Measurements from ENCODE around the gene NELL1.
"Not testable (repeated sequence)": the region's sequence is repeated elsewhere in the genome, so short reads cannot be mapped to it uniquely, and the experiment has no call there.

Gene NELL1

DNA sequence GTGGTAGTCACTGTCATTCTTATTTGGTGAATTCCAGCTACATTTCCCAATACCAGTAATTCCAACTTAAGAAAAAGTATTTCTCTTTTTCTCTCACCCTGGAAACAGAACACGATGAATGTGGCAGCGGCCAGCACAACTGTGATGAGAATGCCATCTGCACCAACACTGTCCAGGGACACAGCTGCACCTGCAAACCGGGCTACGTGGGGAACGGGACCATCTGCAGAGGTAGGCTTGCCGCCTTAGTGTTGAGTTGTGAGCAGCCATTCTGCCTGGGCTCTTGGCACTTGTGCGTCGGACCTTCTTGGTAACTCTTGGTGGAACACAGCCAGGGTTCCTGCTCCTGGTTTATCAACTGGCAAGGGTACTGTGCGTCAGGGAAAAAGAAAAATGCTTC lies 559.8 kb downstream of the NELL1 start:
- no peaks in the 10 kb centered on the region for H3K27me3 ChIP-seq (ENCODE audit: control insufficient read depth in 1 of 2, insufficient read depth in 2 of 2, low read length in 2 of 2)
- H3K9ac ChIP-seq (ENCODE audit: low read length in 2 of 2) = no peak overlapping the region
- peaks cover 0 to 3% of the 10 kb centered on the region in 2 donors for H3K9me3 ChIP-seq (ENCODE audit: control insufficient read depth in 2 of 2, low read length in 2 of 2)
- no peaks in the 10 kb centered on the region for H3K36me3 ChIP-seq (ENCODE audit: control insufficient read depth in 2 of 2, insufficient read depth in 2 of 2, low read length in 2 of 2)
- no peaks in the 10 kb centered on the region for H3K4me1 ChIP-seq (ENCODE audit: control insufficient read depth, insufficient read depth, low read length)
- no peak overlapping the region for H3K4me3 ChIP-seq (ENCODE audit: low read length in 2 of 2)
- no peak overlapping the region for H3K27ac ChIP-seq (ENCODE audit: low read length)

DNA sequence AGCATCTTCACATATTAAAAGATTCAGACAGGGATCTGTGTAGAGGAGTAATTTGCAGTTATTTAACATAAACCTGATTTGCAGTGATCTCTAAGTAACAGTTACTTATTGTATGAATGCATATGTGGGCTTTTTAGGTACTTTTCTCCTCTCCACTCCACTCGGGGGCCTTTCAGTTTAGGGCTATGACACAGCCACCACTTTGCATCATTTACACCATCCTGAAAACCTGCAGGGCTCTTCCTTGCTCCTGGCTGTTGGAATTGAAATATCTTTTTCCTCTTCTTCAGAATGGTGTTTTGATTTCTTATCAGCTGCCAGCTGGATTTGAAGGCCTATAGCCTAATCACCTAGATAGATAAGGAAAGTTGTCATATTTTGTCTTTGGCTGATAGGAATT lies 580.8 kb downstream of the NELL1 start:
- Histone ChIP-seq H3K27ac (ENCODE audit: low read length) (no peak overlapping the region), H3K36me3 (ENCODE audit: control insufficient read depth in 2 of 2, insufficient read depth in 2 of 2, low read length in 2 of 2) (no peaks in the 10 kb centered on the region), H3K4me3 (ENCODE audit: low read length in 2 of 2) (no peak overlapping the region), H3K9me3 (ENCODE audit: control insufficient read depth in 2 of 2, low read length in 2 of 2) (no peaks in the 10 kb centered on the region), H3K27me3 (ENCODE audit: control insufficient read depth in 1 of 2, insufficient read depth in 2 of 2, low read length in 2 of 2) (no peaks in the 10 kb centered on the region), H3K9ac (ENCODE audit: low read length in 2 of 2) (no peak overlapping the region), H3K4me1 (ENCODE audit: control insufficient read depth, insufficient read depth, low read length) (no peaks in the 10 kb centered on the region)

DNA sequence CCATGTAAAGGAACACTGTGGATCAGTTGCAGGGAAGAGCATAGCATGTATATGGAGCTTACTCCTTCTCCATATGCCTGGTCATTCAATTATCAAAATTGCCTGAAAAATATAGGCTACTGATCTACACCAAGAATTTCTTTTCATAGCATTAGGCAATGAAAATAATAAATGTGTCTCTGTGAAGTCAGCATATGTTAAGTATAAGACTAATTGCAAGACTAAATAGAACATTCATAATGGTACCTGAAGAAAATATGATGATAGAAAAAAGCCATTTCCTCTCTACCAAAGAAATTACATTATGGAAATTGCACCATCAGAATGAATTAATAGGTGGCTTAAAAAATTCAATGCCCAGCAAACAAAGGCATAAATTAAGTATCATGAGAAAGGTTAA lies 584.7 kb downstream of the NELL1 start:
- Histone ChIP-seq H3K36me3 (ENCODE audit: control insufficient read depth in 2 of 2, insufficient read depth in 2 of 2, low read length in 2 of 2) (no peaks in the 10 kb centered on the region), H3K4me1 (ENCODE audit: control insufficient read depth, insufficient read depth, low read length) (no peaks in the 10 kb centered on the region), H3K27ac (ENCODE audit: low read length) (no peak overlapping the region), H3K9me3 (ENCODE audit: control insufficient read depth in 2 of 2, low read length in 2 of 2) (no peaks in the 10 kb centered on the region), H3K27me3 (ENCODE audit: control insufficient read depth in 1 of 2, insufficient read depth in 2 of 2, low read length in 2 of 2) (no peaks in the 10 kb centered on the region), H3K4me3 (ENCODE audit: low read length in 2 of 2) (no peak overlapping the region), H3K9ac (ENCODE audit: low read length in 2 of 2) (no peak overlapping the region)

DNA sequence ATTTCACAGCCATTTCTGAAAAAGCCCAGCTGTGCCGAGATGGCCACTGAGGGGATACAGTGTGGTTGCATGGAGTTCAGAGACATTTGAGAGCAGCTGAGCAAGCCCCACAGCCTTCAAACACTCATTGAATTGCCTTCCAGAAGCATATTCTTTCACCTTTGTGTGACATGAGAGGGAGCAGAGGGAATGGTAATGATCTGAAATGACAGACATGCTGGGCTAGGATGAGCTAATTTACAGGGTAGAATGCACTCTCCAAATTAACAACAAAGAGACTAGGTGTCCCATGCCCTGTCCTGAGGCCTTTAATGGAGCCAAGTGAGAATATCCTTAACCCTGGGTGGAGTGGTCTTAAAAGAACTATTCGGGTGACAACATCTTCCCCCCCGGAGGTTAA lies 585.4 kb downstream of the NELL1 start:
- Histone ChIP-seq H3K27me3 (ENCODE audit: control insufficient read depth in 1 of 2, insufficient read depth in 2 of 2, low read length in 2 of 2) (no peaks in the 10 kb centered on the region), H3K4me3 (ENCODE audit: low read length in 2 of 2) (no peak overlapping the region), H3K9me3 (ENCODE audit: control insufficient read depth in 2 of 2, low read length in 2 of 2) (no peaks in the 10 kb centered on the region), H3K27ac (ENCODE audit: low read length) (no peak overlapping the region), H3K4me1 (ENCODE audit: control insufficient read depth, insufficient read depth, low read length) (no peaks in the 10 kb centered on the region), H3K9ac (ENCODE audit: low read length in 2 of 2) (no peak overlapping the region), H3K36me3 (ENCODE audit: control insufficient read depth in 2 of 2, insufficient read depth in 2 of 2, low read length in 2 of 2) (no peaks in the 10 kb centered on the region)

DNA sequence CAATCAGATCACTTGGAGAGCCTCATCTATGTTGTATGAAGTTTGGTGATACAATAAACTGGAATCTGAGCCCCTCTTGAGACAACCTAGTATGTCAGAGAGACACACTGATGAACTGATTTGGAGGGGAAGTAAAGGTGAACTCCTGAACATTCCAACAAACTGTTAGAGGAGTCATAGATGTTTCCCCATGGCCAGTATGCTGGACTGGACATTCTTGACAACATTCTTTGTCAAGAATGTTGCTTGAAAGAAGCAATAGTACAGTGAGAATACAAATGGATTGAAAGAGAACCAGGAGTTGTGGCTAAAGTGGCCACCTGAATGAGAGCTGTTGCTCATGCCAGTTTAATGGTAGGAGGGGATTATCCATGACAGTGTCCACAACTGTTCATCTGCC lies 588.1 kb downstream of the NELL1 start:
- no peaks in the 10 kb centered on the region for H3K4me1 ChIP-seq (ENCODE audit: control insufficient read depth, insufficient read depth, low read length)
- H3K4me3 ChIP-seq (ENCODE audit: low read length in 2 of 2) = no peak overlapping the region
- H3K27me3 ChIP-seq (ENCODE audit: control insufficient read depth in 1 of 2, insufficient read depth in 2 of 2, low read length in 2 of 2) = no peaks in the 10 kb centered on the region
- no peak overlapping the region for H3K27ac ChIP-seq (ENCODE audit: low read length)
- H3K9me3 ChIP-seq (ENCODE audit: control insufficient read depth in 2 of 2, low read length in 2 of 2) = no peaks in the 10 kb centered on the region
- no peak overlapping the region for H3K9ac ChIP-seq (ENCODE audit: low read length in 2 of 2)
- no peaks in the 10 kb centered on the region for H3K36me3 ChIP-seq (ENCODE audit: control insufficient read depth in 2 of 2, insufficient read depth in 2 of 2, low read length in 2 of 2)

DNA sequence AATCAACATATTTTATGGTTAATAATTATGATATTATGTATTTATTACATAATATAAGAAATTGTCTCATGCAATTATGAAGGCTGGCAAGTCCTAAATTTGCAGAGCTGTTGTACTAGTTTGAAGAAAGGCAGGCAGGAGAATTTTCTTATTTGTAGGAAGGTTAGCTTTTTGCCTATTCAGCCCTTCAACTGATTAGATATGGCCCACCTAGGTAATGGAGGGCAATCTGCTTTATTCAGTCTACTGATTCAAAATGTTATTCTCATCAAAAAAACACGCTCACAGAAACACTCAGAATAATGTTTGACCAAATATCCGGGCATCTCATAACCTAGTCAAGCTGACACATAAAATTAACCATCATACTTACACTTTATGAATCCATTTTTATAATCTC lies 589.0 kb downstream of the NELL1 start:
- no peak overlapping the region for H3K9ac ChIP-seq (ENCODE audit: low read length in 2 of 2)
- H3K27ac ChIP-seq (ENCODE audit: low read length) = no peak overlapping the region
- H3K4me1 ChIP-seq (ENCODE audit: control insufficient read depth, insufficient read depth, low read length) = no peaks in the 10 kb centered on the region
- H3K36me3 ChIP-seq (ENCODE audit: control insufficient read depth in 2 of 2, insufficient read depth in 2 of 2, low read length in 2 of 2) = no peaks in the 10 kb centered on the region
- H3K27me3 ChIP-seq (ENCODE audit: control insufficient read depth in 1 of 2, insufficient read depth in 2 of 2, low read length in 2 of 2) = no peaks in the 10 kb centered on the region
- no peak overlapping the region for H3K4me3 ChIP-seq (ENCODE audit: low read length in 2 of 2)
- H3K9me3 ChIP-seq (ENCODE audit: control insufficient read depth in 2 of 2, low read length in 2 of 2) = no peaks in the 10 kb centered on the region

DNA sequence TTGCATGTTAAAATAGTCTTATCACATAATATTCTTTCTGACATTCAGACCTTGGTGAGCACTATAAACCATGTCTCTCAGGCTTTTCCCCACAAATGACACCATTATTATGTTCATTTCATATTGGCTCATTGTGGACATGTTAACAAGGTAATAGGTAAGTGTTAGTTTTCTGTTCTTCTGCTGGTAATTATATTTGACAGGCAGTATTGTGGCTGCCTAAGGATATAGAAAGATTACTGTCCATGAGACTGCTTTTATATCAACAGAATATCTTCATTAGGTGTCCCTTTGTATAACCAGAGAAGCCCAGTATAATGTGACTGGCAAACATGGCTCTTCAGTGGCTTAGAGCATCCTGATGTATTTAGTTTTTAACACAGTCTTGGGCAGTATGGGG lies 590.7 kb downstream of the NELL1 start:
- no peaks in the 10 kb centered on the region for H3K9me3 ChIP-seq (ENCODE audit: control insufficient read depth in 2 of 2, low read length in 2 of 2)
- H3K9ac ChIP-seq (ENCODE audit: low read length in 2 of 2) = no peak overlapping the region
- H3K27me3 ChIP-seq (ENCODE audit: control insufficient read depth in 1 of 2, insufficient read depth in 2 of 2, low read length in 2 of 2) = no peaks in the 10 kb centered on the region
- H3K4me1 ChIP-seq (ENCODE audit: control insufficient read depth, insufficient read depth, low read length) = no peaks in the 10 kb centered on the region
- H3K27ac ChIP-seq (ENCODE audit: low read length) = no peak overlapping the region
- no peaks in the 10 kb centered on the region for H3K36me3 ChIP-seq (ENCODE audit: control insufficient read depth in 2 of 2, insufficient read depth in 2 of 2, low read length in 2 of 2)
- H3K4me3 ChIP-seq (ENCODE audit: low read length in 2 of 2) = no peak overlapping the region

DNA sequence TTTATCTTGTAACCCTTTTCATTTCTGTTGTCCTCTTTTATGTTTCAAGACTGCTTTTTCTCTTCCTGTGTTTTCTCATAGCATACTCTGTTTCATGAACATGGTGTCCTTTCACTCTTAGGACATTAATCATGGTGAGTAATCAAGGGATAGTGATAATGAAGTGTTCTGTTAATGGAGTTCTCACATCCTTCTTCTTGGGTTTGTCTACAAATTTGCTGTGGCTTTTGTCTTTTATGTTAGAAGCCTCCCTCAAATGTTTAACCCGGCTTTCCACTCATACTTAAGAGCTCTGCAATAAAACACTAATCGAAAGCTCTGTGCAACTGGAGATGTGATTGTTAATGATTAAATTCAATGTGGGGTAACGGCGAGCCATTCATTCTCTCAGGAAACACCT lies 593.6 kb downstream of the NELL1 start:
- Histone ChIP-seq H3K9me3 (ENCODE audit: control insufficient read depth in 2 of 2, low read length in 2 of 2) (no peaks in the 10 kb centered on the region), H3K9ac (ENCODE audit: low read length in 2 of 2) (no peak overlapping the region), H3K4me1 (ENCODE audit: control insufficient read depth, insufficient read depth, low read length) (no peaks in the 10 kb centered on the region), H3K27ac (ENCODE audit: low read length) (no peak overlapping the region), H3K36me3 (ENCODE audit: control insufficient read depth in 2 of 2, insufficient read depth in 2 of 2, low read length in 2 of 2) (no peaks in the 10 kb centered on the region), H3K27me3 (ENCODE audit: control insufficient read depth in 1 of 2, insufficient read depth in 2 of 2, low read length in 2 of 2) (no peaks in the 10 kb centered on the region), H3K4me3 (ENCODE audit: low read length in 2 of 2) (no peak overlapping the region)

DNA sequence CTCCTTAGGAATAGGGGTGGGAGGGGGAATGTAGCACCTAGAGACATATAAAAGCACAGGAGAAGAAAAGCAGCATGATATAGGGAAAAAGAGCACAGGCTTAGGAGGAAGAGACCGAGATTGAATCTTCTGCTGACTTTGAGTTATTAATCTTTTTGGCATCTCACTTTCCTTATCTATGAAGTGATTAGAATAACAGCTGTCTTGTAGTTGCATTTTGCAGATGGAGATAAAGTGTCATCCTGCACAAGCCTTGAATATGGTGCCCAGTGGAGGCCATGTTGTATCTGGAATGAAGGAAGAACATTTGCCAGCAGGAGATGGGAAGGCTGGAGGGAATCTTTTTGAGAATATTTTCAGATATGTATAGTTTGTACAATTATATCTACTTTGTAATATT lies 594.7 kb downstream of the NELL1 start:
- Histone ChIP-seq H3K4me3 (ENCODE audit: low read length in 2 of 2) (no peak overlapping the region), H3K9me3 (ENCODE audit: control insufficient read depth in 2 of 2, low read length in 2 of 2) (no peaks in the 10 kb centered on the region), H3K9ac (ENCODE audit: low read length in 2 of 2) (no peak overlapping the region), H3K27ac (ENCODE audit: low read length) (no peak overlapping the region), H3K36me3 (ENCODE audit: control insufficient read depth in 2 of 2, insufficient read depth in 2 of 2, low read length in 2 of 2) (no peaks in the 10 kb centered on the region), H3K4me1 (ENCODE audit: control insufficient read depth, insufficient read depth, low read length) (no peaks in the 10 kb centered on the region), H3K27me3 (ENCODE audit: control insufficient read depth in 1 of 2, insufficient read depth in 2 of 2, low read length in 2 of 2) (no peaks in the 10 kb centered on the region)

DNA sequence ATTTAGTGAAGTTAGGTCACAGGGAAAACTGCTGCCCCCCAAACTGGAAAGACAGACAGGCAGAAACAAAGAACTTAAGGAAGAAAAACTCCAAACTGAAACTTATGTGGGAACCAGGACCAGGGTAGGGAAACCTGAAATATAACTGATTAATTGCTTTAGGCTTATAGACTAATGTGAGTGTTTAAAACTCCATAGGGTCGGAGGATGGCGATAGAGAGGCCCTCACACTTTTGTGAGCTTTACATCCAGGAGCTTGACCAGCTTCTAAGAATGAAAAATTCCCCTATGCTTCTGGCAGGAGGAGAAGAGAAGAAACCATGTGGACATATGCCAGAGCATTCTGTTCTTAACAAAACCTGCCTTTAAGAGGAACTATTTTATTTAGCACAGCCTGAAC lies 598.6 kb downstream of the NELL1 start:
- H3K4me3 ChIP-seq (ENCODE audit: low read length in 2 of 2) = no peak overlapping the region
- H3K9ac ChIP-seq (ENCODE audit: low read length in 2 of 2) = no peak overlapping the region
- no peaks in the 10 kb centered on the region for H3K36me3 ChIP-seq (ENCODE audit: control insufficient read depth in 2 of 2, insufficient read depth in 2 of 2, low read length in 2 of 2)
- H3K4me1 ChIP-seq (ENCODE audit: control insufficient read depth, insufficient read depth, low read length) = no peaks in the 10 kb centered on the region
- H3K9me3 ChIP-seq (ENCODE audit: control insufficient read depth in 2 of 2, low read length in 2 of 2) = no peaks in the 10 kb centered on the region
- H3K27me3 ChIP-seq (ENCODE audit: control insufficient read depth in 1 of 2, insufficient read depth in 2 of 2, low read length in 2 of 2) = no peaks in the 10 kb centered on the region
- H3K27ac ChIP-seq (ENCODE audit: low read length) = no peak overlapping the region

DNA sequence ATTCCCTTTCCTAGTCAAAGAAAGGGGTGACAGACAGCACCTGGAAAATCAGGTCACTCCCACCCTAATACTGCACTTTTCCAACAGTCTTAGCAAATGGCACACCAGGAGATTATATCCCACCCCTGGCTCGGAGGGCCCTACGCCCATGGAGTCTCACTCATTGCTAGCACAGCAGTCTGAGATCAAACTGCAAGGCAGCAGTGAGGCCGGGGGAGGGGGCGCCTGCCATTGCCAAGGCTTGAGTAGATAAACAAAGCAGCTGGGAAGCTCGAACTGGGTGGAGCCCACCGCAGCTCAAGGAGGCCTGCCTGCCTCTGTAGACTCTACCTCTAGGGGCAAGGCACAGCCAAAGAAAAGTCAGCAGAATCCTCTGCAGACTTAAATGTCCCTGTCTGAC lies 602.8 kb downstream of the NELL1 start:
- H3K27me3 ChIP-seq (ENCODE audit: control insufficient read depth in 1 of 2, insufficient read depth in 2 of 2, low read length in 2 of 2); H3K9ac ChIP-seq (ENCODE audit: low read length in 2 of 2); H3K4me3 ChIP-seq (ENCODE audit: low read length in 2 of 2); H3K9me3 ChIP-seq (ENCODE audit: control insufficient read depth in 2 of 2, low read length in 2 of 2); H3K4me1 ChIP-seq (ENCODE audit: control insufficient read depth, insufficient read depth, low read length); H3K27ac ChIP-seq (ENCODE audit: low read length); H3K36me3 ChIP-seq (ENCODE audit: control insufficient read depth in 2 of 2, insufficient read depth in 2 of 2, low read length in 2 of 2): not testable (repeated sequence)

DNA sequence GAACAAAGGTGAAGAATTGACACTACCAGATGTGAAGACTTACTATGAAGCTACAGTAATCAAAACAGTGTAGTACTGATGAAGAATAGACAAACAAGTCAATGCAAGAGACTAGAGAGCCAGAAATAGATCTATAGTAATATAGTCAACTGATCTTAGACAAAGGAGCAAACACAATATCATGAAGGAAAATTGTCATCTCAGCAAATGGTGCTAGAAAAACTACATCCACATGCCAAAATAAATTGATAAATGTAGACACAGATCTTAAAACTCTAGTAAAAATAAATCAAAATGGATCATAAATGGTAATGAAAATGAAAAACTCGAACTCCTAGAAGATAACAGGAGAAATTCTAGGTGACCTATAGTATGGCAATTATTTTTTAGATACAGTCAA lies 609.5 kb downstream of the NELL1 start:
- no peak overlapping the region for H3K27ac ChIP-seq (ENCODE audit: low read length)
- H3K27me3 ChIP-seq (ENCODE audit: control insufficient read depth in 1 of 2, insufficient read depth in 2 of 2, low read length in 2 of 2) = no peaks in the 10 kb centered on the region
- H3K4me3 ChIP-seq (ENCODE audit: low read length in 2 of 2) = no peak overlapping the region

More for the DNA sequence above, 609.5 kb downstream of the NELL1 start:
- no peaks in the 10 kb centered on the region for H3K4me1 ChIP-seq (ENCODE audit: control insufficient read depth, insufficient read depth, low read length)
- no peak overlapping the region for H3K9ac ChIP-seq (ENCODE audit: low read length in 2 of 2)
- H3K36me3 ChIP-seq (ENCODE audit: control insufficient read depth in 2 of 2, insufficient read depth in 2 of 2, low read length in 2 of 2) = no peaks in the 10 kb centered on the region
- no peaks in the 10 kb centered on the region for H3K9me3 ChIP-seq (ENCODE audit: control insufficient read depth in 2 of 2, low read length in 2 of 2)
